K562 (cell line): Measurements from ENCODE around the gene QPCT. TPM values are rescaled to one million over a fixed set of nuclear protein-coding genes. Genes with fewer than 3 reads are reported as not detected.

Experiments used
- ATAC-seq: fragments of 200-7000 bp; cut with Tn5 transposase; 3 replicates; pipeline ENCODE4 v1.9.1; 2020; ENCODE audit warnings: moderate library complexity
- BruUV-seq: library from RNA; stranded (reverse); fragments of 400-500 nt; replicated peaks from 2 replicates; lab custom pipeline; 2021; lab: Mats Ljungman, UMichigan
- CTCF ChIA-PET: fragments of 300-600 bp; formaldehyde crosslinking; extraction: SDS; loops from one replicate; lab custom pipeline; 2021; ENCODE audit warnings: low intra/inter-chr PET ratio; lab: Yijun Ruan, JAX
- POLR2A ChIA-PET: fragments of 300-600, 350-650 bp; sonication (Branson Sonifier 250); formaldehyde crosslinking; extraction: SDS; loops from one replicate; lab custom pipeline; 2021; ENCODE audit warnings: antibody characterized with exemption, inconsistent platforms; lab: Yijun Ruan, JAX
- DNase-seq, 4 experiments: peaks; one replicate each; pipeline versions ENCODE4 v3.0.0 to v3.0.0-alpha.2; 2011 to 2018; ENCODE audit warnings: low spot score in 3 of 4, mixed read lengths in 3 of 4; ENCODE audit errors: extremely low read depth in 1 of 4
- FAIRE-seq: peaks from 2 replicates; lab custom pipeline; 2011; peaks lifted over from hg19 to GRCh38; lab: Jason Lieb, UNC
- H2AFZ ChIP-seq: 2 replicates; pipeline ENCODE4 v1.6.0; 2011; ENCODE audit warnings: low read depth, low read length, control low read depth, inconsistent platforms
- H3K27ac ChIP-seq: fragments of 200-600 bp; 3 replicates; pipeline ENCODE4 v1.8.0; 2011; ENCODE audit warnings: low read depth, mild to moderate bottlenecking, control low read depth, inconsistent platforms, low read length, moderate library complexity, mixed read lengths; ENCODE audit errors: extremely low read depth
- H3K27me3 ChIP-seq, 2 experiments: fragments of 300-600 bp in 1 of 2; 2 replicates in 1 of 2; 3 replicates in 1 of 2; pipeline versions ENCODE4 v1.6.0 to v1.8.0; 2011; ENCODE audit warnings: inconsistent platforms in 2 of 2, low read length in 2 of 2, mild to moderate bottlenecking in 1 of 2, mixed read lengths in 1 of 2, moderate library complexity in 1 of 2; ENCODE audit not compliant: control insufficient read depth in 2 of 2, insufficient read depth in 2 of 2
- H3K36me3 ChIP-seq: fragments of 300-600 bp; 3 replicates; pipeline ENCODE4 v1.8.0; 2011; ENCODE audit warnings: mild to moderate bottlenecking, low read length, inconsistent platforms; ENCODE audit not compliant: control insufficient read depth, insufficient read depth
- H3K4me1 ChIP-seq, 2 experiments: fragments of 200-600 bp in 1 of 2; replicated peaks in 1 of 2; 2 replicates in 1 of 2; 3 replicates in 1 of 2; pipeline versions ENCODE4 v1.5.1 to v1.8.0; 2011; ENCODE audit warnings: inconsistent platforms in 2 of 2, low read length in 2 of 2, mild to moderate bottlenecking in 1 of 2, mixed read lengths in 1 of 2, moderate library complexity in 1 of 2; ENCODE audit not compliant: control insufficient read depth in 2 of 2, insufficient read depth in 2 of 2
- H3K4me2 ChIP-seq: 2 replicates; pipeline ENCODE4 v1.6.1; 2011; ENCODE audit warnings: low read length, control low read depth, inconsistent platforms, mixed read lengths; ENCODE audit not compliant: insufficient read depth
- H3K4me3 ChIP-seq: fragments of 200-600 bp; sonication (generic), shearing (Covaris generic); 2 replicates; pipeline ENCODE4 v1.5.1; 2016; ENCODE audit warnings: control low read depth, inconsistent platforms
- H3K79me2 ChIP-seq: fragments of 200-600 bp; 3 replicates; pipeline ENCODE4 v1.8.0; 2011; ENCODE audit warnings: low read length, inconsistent platforms; ENCODE audit not compliant: control insufficient read depth, insufficient read depth
- H3K9ac ChIP-seq, 2 experiments: 2 replicates each; pipeline versions ENCODE4 v1.6.0 to v1.6.1; 2011; ENCODE audit warnings: low read depth in 2 of 2, low read length in 2 of 2, control low read depth in 1 of 2, inconsistent platforms in 1 of 2, mild to moderate bottlenecking in 1 of 2, mixed read lengths in 1 of 2; ENCODE audit not compliant: insufficient read depth in 1 of 2
- H3K9me1 ChIP-seq: one replicate; pipeline ENCODE4 v1.6.0; 2011; ENCODE audit warnings: inconsistent platforms, mild to moderate bottlenecking, low read length, moderate library complexity; ENCODE audit not compliant: control insufficient read depth, insufficient read depth
- H3K9me3 ChIP-seq: replicated peaks from 2 replicates; pipeline ENCODE4 v1.5.1; 2011; ENCODE audit warnings: low read depth, low read length, inconsistent platforms; ENCODE audit not compliant: control insufficient read depth, insufficient read depth
- H4K20me1 ChIP-seq: replicated peaks from 2 replicates; pipeline ENCODE4 v1.6.1; 2011; ENCODE audit warnings: low read length, inconsistent platforms, mixed read lengths; ENCODE audit not compliant: control insufficient read depth, insufficient read depth
- AFF1 ChIP-seq, 2 experiments: fragments of 450-650 bp; IDR thresholded peaks; 2 replicates each; pipeline ENCODE4 v1.6.1; 2018; ENCODE audit warnings: mild to moderate bottlenecking in 2 of 2, low read depth in 1 of 2; ENCODE audit not compliant: partially characterized antibody in 2 of 2
- BCL6 ChIP-seq: fragments of 250-450 bp; sonication (Bioruptor Pico); IDR thresholded peaks from 2 replicates; pipeline ENCODE4 v1.4.0; 2020
- CBFA2T3 ChIP-seq: fragments of 450-650 bp; IDR thresholded peaks from 2 replicates; pipeline ENCODE4 v1.6.1; 2017
- CBX8 ChIP-seq: fragments of 200-600 bp; sonication (generic); IDR thresholded peaks from 2 replicates; pipeline ENCODE4 v1.6.1; 2012; ENCODE audit warnings: borderline replicate concordance, mixed run types, low read depth, mild to moderate bottlenecking, moderate library complexity, mixed read lengths, low read length, control low read depth, inconsistent platforms; ENCODE audit not compliant: poor library complexity, severe bottlenecking; ENCODE audit errors: extremely low read depth
- CCAR2 ChIP-seq: fragments of 200-400 bp; formaldehyde crosslinking; IDR thresholded peaks from 2 replicates; pipeline ENCODE4 v1.6.1; 2017; ENCODE audit warnings: mild to moderate bottlenecking, low read depth, low read length
- CREM ChIP-seq: IDR thresholded peaks from 2 replicates; pipeline ENCODE4 v1.6.1; 2014; ENCODE audit warnings: antibody characterized with exemption, low read depth
- CTBP1 ChIP-seq: fragments of 450-650 bp; IDR thresholded peaks from 2 replicates; pipeline ENCODE4 v1.6.1; 2016; ENCODE audit warnings: borderline replicate concordance
- E2F3 ChIP-seq: fragments of 250-450 bp; sonication (Bioruptor Pico); IDR thresholded peaks from 2 replicates; pipeline ENCODE4 v1.4.0; 2020; ENCODE audit warnings: mild to moderate bottlenecking
- LEF1 ChIP-seq: fragments of 450-650 bp; IDR thresholded peaks from 2 replicates; pipeline ENCODE4 v1.6.1; 2016; ENCODE audit warnings: mild to moderate bottlenecking
- MCM2 ChIP-seq: fragments of 450-650 bp; IDR thresholded peaks from 2 replicates; pipeline ENCODE4 v1.6.1; 2017; ENCODE audit warnings: low read depth, mild to moderate bottlenecking
- NR4A1 ChIP-seq, 2 experiments: fragments of 250-450 bp in 1 of 2; fragments of 450-650 bp in 1 of 2; sonication (Bioruptor Pico) in 1 of 2; IDR thresholded peaks; 2 replicates each; pipeline versions ENCODE4 v1.4.0 to v1.6.1; 2016 to 2020; ENCODE audit warnings: mild to moderate bottlenecking in 2 of 2, missing compliant biosample characterization in 1 of 2, missing genetic modification characterization in 1 of 2, moderate library complexity in 1 of 2
- PHF8 ChIP-seq: fragments of 200-600 bp; sonication (generic); IDR thresholded peaks from 2 replicates; pipeline ENCODE4 v1.6.1; 2012; ENCODE audit warnings: mixed run types, mild to moderate bottlenecking, inconsistent platforms, low read length, moderate library complexity, borderline replicate concordance
- PREB ChIP-seq: sonication (generic); formaldehyde crosslinking; IDR thresholded peaks from 2 replicates; pipeline ENCODE4 v1.8.1; 2023; ENCODE audit warnings: mild to moderate bottlenecking, missing genetic modification reagents
- TCF7L2 ChIP-seq: fragments of 150-350 bp; IDR thresholded peaks from 2 replicates; pipeline ENCODE4 v1.6.1; 2016; ENCODE audit warnings: low read depth, mild to moderate bottlenecking, low read length, moderate library complexity
- U2AF1 ChIP-seq: fragments of 200-400 bp; formaldehyde crosslinking; optimal IDR thresholded peaks from 2 replicates; pipeline ENCODE3; 2017; ENCODE audit warnings: mild to moderate bottlenecking, low read depth, low read length, moderate library complexity
- WGBS: fragments of 100-300 bp; shearing (Covaris generic); methylation state at CpG from one replicate; pipeline ENCODE4 v1.1.6; 2016; ENCODE audit warnings: low coverage, mixed read lengths; ENCODE audit not compliant: insufficient coverage; ENCODE audit errors: missing lambda C conversion rate; 5-methylcytosine and 5-hydroxymethylcytosine counted together
- in situ Hi-C: fragments of 300-500 bp; cut with MboI; formaldehyde crosslinking; loops from 4 replicates; pipeline ENCODE4 v1.15.0; 2018; ENCODE audit warnings: inconsistent platforms, mixed read lengths
- intact Hi-C: fragments of 100-400 bp; cut with micrococcal nuclease; formaldehyde crosslinking; loops from 2 replicates; pipeline ENCODE4 v1.14.2; 2022
- polyA plus RNA-seq, 8 experiments: library from polyadenylated mRNA; depleted of rRNA in 4 of 8; stranded (reverse) in 5 of 8; unstranded in 3 of 8; fragments of >200 nt; fragmentation: Nextera tagmentation in 2 of 8; fragmentation: Illumina TruSeq in 1 of 8; extraction: Ambion mirVana in 2 of 8; extraction: Trizol in 1 of 8; gene quantifications; 2 replicates each; pipeline versions ENCODE4 v1.2.1 to v1.2.3, GENCODE V29; 2011 to 2014; ENCODE audit warnings: inconsistent platforms in 1 of 8, missing spikeins in 1 of 8
- total RNA-seq, 7 experiments: library from RNA; depleted of rRNA in 6 of 7; stranded (reverse); fragments of >200 nt in 6 of 7; fragmentation: Illumina TruSeq in 2 of 7; extraction: Trizol in 2 of 7; gene quantifications; 2 replicates each; pipeline versions ENCODE4 v1.2.1 to v1.2.3, GENCODE V29; 2011 to 2021; ENCODE audit warnings: low replicate concordance in 1 of 7

Gene QPCT
- total and polyA plus RNA-seq, 9 of the 15 experiments (the other 6 are each of a cell fraction or from before 2014, with no cell fraction given): 0.07 TPM; not detected in 8

GRCh38 chr2:37394796-37395555 lies 50.5 kb downstream of the QPCT start:
- FAIRE-seq (no peak), DNase-seq (no peak), ATAC-seq (no peak)
- no peaks in the 10 kb centered on the region; a peak in 2 of 5 replicates for H3K27me3 ChIP-seq
- H4K20me1 ChIP-seq: no peaks in the 10 kb centered on the region
- H2AFZ ChIP-seq: no peak overlapping the region
- no TSS peak for BruUV-seq
- no peak overlapping the region for H3K4me3 ChIP-seq
- H3K9me3 ChIP-seq: no peaks in the 10 kb centered on the region
- H3K36me3 ChIP-seq: no peaks in the 10 kb centered on the region
- H3K9me1 ChIP-seq: no peaks in the 10 kb centered on the region
- H3K4me1 ChIP-seq: no peaks in the 10 kb centered on the region; a peak in 2 of 5 replicates
- H3K27ac ChIP-seq: no peak overlapping the region
- CTCF ChIA-PET: interaction anchor here (0.6 to 3.3 kb wide), 6 partner anchors 19 to 600 kb away, joined by 3 to 20 read pairs (median 9); no protein-coding TSS in a partner anchor
- WGBS: 4% methylated on average over 9 of the region's 9 CpGs
- H3K4me2 ChIP-seq: no peak overlapping the region
- H3K79me2 ChIP-seq: no peaks in the 10 kb centered on the region
- POLR2A ChIA-PET: interaction anchor here (0.5 to 1.5 kb wide), 4 partner anchors 20 to 899 kb away, joined by 3 read pairs; no protein-coding TSS in a partner anchor
- no peak overlapping the region for H3K9ac ChIP-seq
- intact Hi-C loops: loop anchor here (5.0 kb wide), 3 partner anchors 228 to 877 kb away; no protein-coding TSS in a partner anchor
- in situ Hi-C loops: loop anchor here (5.0 to 10.0 kb wide), 3 partner anchors 437 to 880 kb away; no protein-coding TSS in a partner anchor
- TF ChIP-seq NR4A1 (CRISPR knock-in tag; IDR thresholded peaks at IDR 0.05) (no peak), NR4A1 (tag; IDR thresholded peaks at IDR 0.05) (no peak), TCF7L2 (no peak), MCM2 (no peak), CTBP1 (no peak), CBFA2T3 (no peak), CCAR2 (no peak), CBX8 (no peak), CREM (no peak), BCL6 (CRISPR knock-in tag) (no peak), LEF1 (no peak), PHF8 (no peak), E2F3 (no peak), U2AF1 (no peak), AFF1 (IDR thresholded peaks at IDR 0.05; ENCODE audit: low read depth in 1 of 2, partially characterized antibody in 2 of 2) (no peak), PREB (no peak)
